Medulla oblongata (tissue), 1 donor: Measurements from ENCODE around the gene MAP4.
"Not testable (repeated sequence)": the region's sequence is repeated elsewhere in the genome, so short reads cannot be mapped to it uniquely, and the experiment has no call there.

ENCODE experiments used
- DNase-seq: peaks from one replicate; pipeline ENCODE4 v3.0.0-alpha.2; 2015; ENCODE audit errors: extremely low spot score

The MAP4 gene

GRCh38 chr3:48015431-48016180 is 610 bp downstream of the MAP4 start:
- no peak for DNase-seq

- no peak for DNase-seq
Measured at GRCh38 chr3:48014358-48014757, 1.9 kb downstream of the MAP4 start.

DNA sequence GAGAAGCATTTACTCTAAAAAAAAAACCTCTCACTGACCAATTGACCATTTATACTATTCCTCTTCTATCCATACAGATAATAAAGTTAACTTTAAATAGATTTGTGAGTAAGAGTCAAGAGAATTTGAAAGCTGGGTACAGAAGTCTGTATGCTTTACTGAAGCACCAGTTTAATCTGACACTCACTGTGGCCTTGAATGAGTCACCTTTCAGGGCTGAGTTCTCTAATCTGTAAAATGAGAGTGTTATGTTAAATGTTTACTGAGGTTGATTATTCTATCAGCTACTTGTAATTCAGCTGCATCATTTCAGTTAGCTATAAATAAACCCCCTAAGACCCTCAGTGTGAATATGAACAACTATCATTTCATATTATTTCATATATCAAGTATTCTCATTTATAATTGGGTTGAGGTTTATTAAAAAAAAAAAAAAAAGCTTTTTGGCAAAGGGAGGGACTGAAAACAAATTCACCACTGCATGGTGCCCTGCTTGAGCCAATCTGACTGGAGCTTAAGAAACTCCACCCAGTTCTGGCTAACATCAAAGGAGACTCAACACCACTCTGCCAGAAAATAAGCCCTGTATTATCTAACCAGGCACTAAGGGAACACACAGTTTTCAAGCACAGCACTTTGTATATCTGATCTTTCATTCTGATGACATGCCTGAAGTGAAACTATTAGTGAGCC is 2.8 kb downstream of the MAP4 start:
- peak; percentile 43 for DNase-seq

DNA sequence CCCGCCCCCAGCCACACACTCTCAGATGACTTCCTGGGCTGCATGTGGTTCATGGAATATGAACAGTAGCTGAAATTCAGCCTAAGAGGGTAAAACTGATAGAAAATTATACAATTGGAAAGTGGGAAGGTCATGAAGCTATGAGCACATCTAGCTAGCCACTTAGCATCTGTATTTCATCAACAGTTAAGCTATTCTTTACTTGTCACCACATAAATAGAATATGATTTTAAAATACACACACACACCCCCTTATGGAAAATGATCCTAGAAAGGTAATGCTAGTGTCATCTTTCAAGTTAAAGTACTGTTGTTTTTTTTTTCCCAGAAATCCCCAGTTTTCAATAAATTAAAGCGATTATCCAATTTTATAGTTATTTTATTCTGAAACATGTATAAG is 3.6 kb downstream of the MAP4 start:
- no peak for DNase-seq

GRCh38 chr3:48008066-48008465 is 8.2 kb downstream of the MAP4 start:
- DNase-seq: not testable (repeated sequence)

- not testable (repeated sequence) for DNase-seq
Measured at GRCh38 chr3:48007361-48007760, 8.9 kb downstream of the MAP4 start.

- not testable (repeated sequence) for DNase-seq
Measured at GRCh38 chr3:48006794-48007193, 9.4 kb downstream of the MAP4 start.

GRCh38 chr3:48004694-48005093 is 11.5 kb downstream of the MAP4 start:
- no peak for DNase-seq

DNA sequence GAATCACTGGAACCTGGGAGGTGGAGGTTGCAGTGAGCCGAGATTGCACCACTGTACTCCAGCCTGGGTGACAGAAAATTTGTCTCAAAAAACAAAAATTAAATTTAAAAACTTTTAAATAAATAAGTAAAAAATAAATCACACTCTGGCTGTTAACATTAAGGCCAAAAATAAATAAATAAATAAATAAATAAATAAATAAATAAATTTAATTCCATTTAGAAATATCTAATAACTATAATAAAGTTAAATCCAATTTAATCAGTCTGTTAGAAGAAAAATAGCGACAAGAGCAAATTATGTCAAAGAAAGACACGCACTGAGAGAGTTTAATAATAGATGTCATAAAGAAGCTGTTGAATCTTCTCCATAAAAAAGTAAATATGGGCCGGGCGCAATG is 13.4 kb downstream of the MAP4 start:
- no peak for DNase-seq

- DNase-seq: no peak
Measured at GRCh38 chr3:48001991-48002390, 14.2 kb downstream of the MAP4 start.

DNA sequence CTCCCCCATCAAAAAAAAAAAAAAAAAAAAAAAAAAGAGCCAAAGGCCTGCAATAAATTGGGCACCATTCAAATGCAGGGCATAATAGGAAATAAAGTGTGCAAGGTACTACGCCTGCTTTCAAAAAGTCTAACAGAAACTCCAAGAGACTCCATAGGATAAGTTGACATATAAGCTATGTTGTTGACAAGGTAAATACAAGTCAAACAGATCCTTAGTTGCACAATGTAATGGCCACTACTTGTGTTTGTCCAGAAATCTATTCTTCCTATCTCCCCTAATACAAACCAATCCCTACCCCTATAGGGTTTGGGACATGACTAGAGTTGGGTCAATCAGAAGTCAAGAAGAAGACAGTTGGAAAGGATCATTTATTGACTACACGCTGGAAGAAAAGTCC is 16.0 kb downstream of the MAP4 start:
- no peak for DNase-seq

GRCh38 chr3:47996440-47996839 is 19.8 kb downstream of the MAP4 start:
- DNase-seq: no peak

DNA sequence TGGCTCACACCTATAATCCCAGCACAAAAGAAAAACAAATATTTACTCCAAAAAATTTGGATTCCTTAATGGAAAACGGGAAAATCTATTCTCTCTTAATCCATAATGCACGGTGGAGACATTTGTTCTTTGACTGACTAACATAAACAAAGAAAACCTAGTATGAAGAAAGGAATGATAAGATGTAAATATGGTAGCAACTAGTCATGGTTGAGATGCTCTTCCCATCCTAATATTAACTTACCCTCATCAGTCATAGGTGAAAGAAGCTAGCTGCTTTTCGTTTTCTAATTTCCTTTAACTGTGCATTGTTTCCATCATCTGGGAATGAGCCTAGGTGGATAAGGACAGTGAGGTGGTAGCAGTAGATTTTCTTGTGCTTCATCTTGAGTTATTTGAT is 22.0 kb downstream of the MAP4 start:
- no peak for DNase-seq

GRCh38 chr3:47991341-47991740 is 24.9 kb downstream of the MAP4 start:
- DNase-seq: no peak

GRCh38 chr3:47989981-47990440 is 26.2 kb downstream of the MAP4 start:
- peak; percentile 93 for DNase-seq

DNA sequence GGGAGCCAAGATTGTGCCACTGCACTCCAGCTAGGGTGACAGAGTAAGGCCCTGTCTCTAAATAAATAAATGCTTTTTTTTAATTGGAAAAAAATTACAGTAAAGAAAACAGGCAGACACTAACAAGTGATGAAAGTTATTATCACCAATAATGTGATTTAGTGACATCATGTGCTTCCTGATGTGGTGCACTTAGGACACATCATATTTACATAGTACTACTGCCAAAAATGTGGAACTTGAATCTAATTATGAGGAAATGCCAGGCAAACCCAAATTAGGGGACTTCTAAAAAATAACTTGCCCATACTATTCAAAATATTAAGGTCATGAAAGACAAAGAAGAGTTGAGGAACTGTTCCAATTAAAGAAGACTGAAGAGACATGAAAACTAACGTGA is 30.8 kb downstream of the MAP4 start:
- DNase-seq: no peak

- no peak for DNase-seq
Measured at GRCh38 chr3:47984075-47984728, 32.0 kb downstream of the MAP4 start.

DNA sequence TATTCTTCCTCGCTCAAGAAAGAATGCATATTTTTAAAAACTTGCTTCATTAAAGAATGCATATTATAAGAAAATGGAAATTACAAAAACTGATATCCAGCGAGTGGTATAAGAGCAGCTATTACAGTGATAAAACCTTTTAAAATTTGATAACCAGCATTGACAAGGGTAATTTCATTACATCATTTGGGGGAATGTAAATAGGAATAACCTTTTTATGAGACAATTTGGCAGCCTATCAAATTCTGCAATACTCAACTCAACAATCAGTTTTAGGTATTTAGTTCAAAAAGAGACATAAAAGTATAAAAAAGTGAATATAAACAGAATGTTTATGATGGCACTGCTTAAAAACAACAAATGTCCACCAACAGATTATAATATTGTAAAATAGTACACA is 35.4 kb downstream of the MAP4 start:
- no peak for DNase-seq

DNA sequence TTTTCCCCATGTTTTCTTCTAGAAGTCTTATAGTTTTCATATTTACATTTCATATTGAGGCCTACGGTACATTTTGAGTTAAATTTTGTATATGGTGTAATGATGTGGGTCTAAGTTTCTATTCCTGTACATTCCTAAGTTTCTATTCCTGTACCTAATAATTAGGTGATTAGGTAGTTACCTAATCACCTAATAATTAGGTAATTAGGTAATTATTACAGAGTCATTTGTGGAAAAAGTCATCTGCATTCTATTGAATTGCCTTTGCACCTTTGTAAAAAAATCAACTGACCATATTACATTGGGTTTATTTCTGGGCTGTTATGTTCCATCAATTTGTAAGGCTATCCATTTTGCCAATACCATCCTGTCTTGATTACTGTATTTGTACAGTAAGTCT is 37.1 kb downstream of the MAP4 start:
- no peak for DNase-seq

DNA sequence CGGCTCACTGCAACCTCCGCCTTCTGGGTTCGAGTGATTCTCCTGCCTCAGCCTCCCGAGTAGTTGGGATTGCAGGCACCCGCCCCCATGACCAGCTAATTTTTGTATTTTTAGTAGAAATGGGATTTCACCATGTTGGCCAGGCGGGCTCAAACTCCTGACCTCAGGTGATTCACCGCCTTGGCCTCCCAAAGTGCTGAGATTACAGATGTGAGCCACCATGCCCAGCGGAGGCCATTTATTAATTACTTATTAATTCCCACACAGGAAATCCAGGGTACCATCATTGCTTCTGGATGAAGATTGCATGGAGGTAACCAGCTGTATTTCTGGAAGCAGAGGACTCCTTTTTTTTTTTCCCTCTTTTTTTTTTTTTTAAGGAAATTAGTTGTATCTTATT is 37.8 kb downstream of the MAP4 start:
- DNase-seq: no peak

- no peak for DNase-seq
Measured at GRCh38 chr3:47976135-47976732, 40.0 kb downstream of the MAP4 start.

DNA sequence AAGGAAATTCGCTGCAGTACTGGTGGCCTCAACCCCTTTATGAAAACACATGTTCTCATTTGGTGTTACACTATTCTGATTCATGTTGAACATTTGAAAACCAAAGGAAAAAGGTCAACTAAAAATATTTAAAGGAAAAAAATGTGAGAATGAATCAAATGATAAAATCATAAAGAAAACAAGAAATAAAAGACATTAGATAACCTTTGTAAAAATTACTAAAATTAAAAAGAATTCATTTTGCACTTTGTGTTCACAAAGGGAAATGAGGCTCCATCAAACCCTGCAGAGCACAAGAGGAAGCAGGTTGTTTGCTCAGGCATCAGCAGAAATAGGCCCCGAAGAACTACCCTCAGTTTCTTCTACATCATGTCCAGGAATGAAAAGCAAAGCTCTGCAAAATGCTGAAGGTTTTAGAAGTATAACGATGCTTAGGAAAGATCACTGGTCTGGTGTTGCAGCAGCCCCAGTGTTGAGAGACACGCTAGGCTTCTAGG is 41.2 kb downstream of the MAP4 start:
- DNase-seq: no peak
